Measurements from ENCODE around the gene MBD2.
"Not testable (repeated sequence)": the region's sequence is repeated elsewhere in the genome, so short reads cannot be mapped to it uniquely, and the experiment has no call there.

The MBD2 gene

DNA sequence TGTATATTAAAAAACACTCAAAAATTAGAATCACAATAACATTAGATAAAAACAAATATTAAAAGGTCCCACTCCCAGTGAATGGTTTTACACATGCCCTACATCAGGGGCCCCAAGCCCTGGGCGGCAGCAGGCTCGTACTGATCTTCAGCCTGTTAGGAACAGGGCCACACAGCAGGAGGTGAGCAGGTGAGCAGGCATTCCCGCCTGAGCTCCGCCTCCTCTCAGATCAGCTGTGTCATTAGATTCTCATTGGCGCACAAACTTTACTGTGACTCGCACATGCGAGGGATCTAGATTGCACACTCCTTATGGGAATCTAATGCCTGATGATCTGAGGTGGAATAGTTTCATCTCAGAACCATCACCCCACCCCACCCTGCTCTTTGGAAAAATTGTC is 74.2 kb downstream of the MBD2 start:
- no peak for DNase-seq (ENCODE audit: low read depth)

DNA sequence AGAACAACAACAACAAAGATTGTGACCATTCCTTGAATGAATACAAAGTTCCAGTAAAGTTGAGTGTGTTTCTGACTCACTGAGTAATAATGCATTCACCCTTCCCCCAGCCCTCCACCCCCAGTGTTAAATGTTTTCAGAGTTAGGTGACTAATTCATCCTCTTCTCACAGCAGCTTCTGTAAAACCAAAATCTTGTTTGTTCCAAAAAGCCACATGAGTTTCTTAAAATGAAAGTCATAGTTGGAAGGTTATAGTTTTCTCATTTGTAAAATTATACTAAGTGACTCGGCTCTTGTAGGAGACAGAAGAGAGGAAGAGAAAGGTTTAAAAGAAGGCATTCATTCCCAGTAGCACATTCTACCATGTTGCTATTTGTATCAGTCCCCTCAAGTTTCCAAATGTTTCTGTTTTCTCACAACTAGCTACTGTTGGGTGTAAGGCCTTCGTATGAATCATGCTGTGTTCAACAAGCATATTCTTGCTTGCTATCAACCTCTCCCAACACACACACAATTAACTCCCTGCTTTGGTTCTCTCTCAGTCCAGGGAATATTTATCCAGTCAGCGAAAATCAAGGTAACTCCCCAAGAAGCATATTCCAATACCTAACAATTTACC is 75.3 kb downstream of the MBD2 start:
- DNase-seq (ENCODE audit: low read depth) = no peak

DNA sequence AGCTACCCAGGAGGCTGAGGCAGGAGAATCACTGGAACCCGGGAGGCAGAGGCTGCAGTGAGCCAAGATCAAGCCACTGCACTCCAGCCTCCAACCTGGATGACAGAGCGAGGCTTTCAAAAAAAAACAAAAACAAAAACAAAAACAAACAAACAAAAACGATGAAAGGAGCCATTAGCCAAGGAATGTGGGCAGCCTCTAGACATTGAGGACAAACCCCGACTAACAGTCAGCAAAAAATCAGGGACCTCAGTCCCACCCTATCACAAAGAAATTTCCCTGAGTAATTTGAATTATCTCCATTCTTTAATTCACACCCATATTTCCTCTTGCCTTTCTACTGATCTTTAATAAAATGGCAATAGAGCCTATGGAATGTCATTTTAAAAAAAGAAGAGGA is 75.8 kb downstream of the MBD2 start:
- no peak for DNase-seq (ENCODE audit: low read depth)

DNA sequence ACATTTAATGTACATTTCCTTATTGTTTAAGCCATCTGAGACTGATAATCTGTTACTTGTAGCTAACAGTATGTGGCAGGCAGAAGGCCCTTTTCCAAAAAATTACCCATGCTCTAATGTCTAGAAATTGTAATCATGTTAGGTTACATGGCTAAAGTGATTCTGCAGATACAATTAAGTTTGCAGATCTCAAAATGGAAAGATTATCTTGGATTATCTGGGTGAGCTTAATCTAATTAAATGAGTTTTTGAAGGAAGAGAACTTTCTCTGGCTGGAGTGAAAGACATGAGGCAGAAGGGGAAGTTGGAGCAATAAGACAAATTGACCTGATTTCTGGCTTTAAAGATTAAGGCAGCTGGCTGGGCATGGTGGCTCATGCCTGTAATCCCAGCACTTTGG is 76.3 kb downstream of the MBD2 start:
- no peak for DNase-seq (ENCODE audit: low read depth)

DNA sequence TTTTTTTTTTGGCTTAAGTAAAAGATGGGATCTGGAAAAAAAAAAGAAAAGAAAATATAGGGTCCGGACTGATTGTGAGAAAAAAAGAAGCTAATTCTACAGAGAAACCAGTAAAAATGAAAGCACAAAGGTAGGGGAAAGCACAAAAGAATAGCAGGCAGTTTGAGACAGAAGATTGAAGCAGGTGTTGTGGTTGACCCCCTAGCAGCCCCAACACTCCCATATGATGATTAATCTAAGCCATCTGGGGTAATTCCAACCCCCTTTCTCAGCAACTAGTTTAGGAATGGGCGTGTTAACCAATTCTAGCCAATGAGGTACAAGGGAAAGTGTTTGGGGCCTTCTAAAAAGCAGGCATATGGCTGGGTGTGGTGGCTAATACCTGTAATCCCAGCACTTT is 77.0 kb downstream of the MBD2 start:
- DNase-seq (ENCODE audit: low read depth) = no peak

DNA sequence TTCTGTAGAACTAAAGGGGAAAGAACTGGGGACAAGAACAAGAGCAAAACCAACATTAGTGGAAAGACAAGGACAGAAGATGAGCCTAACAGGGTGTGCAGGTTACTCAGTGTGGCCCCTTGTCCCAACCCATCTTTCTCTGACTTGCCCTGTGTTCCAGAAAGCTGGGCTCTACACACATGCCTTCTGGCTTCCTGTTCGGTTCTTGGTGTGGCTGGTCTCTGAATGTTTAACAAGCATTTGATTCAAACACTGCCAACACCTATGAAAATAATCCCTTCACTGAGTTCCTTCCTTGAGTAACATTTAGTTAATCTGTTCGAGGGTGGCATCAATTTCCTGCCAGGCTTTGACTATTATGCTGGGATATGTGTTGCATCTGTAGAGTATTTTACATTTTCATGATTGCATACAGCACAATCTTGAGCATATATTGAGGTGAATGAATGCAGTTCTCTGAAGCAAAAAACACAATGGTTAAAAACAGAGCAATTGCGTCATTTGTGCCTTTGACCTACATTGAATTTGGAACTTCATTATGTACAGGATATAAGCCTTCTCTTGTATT is 83.3 kb downstream of the MBD2 start:
- no peak for DNase-seq (ENCODE audit: low read depth)

DNA sequence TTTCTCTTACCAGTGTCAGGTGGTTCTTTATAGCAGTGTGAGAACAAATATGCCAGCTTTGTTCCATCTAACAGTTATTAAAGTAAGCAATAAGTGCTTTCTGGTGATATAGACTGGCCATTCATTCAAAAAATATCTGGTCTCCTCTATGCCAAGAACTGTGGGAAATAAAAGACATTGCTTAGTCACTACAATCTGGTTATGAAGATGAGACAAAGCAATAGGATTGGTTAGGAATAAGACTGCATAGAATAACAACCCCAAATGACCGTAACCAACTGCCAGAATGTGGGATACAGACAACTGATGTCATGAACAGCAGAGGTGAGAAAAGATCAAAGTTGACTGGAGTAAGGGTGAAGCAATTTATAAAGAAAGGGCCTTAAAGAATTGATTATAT is 83.8 kb downstream of the MBD2 start:
- DNase-seq (ENCODE audit: low read depth) = no peak

DNA sequence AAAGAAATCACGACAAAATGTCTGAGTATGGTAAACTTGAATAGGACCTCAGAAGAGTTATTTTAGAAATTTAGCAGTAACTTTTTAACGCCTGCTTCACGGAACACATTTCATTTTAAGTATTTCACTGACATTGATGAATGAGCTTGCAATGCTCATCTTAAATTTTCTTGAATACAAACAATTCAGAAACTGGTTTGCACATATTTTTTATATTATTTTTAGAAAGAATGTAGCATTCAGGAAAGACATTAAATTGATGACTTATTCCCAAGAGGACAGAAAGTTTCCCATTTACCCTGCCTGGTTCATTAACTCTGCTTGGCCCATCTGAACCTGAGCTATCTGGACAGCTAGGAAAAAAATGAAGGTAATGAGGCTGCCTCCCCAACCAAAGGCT is 89.3 kb downstream of the MBD2 start:
- no peak for DNase-seq (ENCODE audit: low read depth)

DNA sequence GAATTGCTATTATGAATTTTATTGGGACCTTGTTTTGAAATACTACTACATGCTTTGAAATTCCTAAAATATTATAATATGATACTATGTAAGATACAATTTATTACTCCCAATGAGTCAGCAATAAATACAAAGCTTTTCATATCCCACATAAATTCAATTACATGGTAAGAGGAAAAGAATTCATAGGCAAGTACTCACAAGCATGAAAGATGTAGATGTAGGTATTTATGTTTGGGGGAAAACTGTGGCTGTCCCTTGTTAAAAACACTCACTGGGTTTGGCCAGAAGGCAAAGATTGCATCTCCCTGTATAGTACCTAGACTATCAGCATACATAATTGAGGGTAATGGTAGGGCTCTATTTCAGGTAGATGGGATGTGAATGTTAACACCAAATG is 90.4 kb downstream of the MBD2 start:
- no peak for DNase-seq (ENCODE audit: low read depth)

DNA sequence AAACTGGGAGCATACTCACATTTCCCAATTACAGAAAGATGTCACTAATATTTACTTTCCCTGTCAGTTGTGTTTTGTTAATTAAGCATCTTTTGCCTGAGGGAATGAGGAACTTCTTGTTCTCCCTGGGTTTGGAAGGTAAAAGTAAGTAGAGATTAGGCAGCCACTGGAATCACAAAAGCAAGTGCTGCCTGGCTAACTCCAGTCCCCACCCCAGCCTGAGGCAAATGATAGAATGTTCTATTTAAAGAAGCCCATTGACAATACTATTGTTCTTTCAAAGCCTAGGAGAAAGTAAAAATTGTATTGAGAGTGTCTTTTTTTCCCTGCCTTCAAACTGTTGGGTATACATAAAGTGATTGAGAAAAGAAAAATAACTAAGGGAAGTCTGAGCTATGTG is 93.8 kb downstream of the MBD2 start:
- DNase-seq (ENCODE audit: low read depth) = no peak

DNA sequence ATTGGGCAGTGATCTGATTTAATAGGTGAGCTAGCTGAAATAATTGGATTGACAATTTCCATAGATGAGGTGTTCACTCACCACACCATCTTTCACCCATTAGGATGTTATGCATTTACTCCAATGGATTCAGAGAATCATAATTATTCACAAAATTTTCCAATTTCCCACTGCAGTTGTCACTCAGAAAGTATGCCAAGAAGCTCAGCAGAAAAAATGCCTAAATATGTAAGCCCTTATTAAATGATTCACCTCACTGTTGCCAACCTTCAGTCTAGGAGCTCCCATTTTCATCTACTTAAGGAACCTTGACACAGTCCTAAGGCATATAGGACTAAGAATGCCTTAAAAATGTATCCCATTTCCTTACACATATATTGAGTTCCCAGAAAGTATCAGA is 94.3 kb downstream of the MBD2 start:
- no peak for DNase-seq (ENCODE audit: low read depth)

DNA sequence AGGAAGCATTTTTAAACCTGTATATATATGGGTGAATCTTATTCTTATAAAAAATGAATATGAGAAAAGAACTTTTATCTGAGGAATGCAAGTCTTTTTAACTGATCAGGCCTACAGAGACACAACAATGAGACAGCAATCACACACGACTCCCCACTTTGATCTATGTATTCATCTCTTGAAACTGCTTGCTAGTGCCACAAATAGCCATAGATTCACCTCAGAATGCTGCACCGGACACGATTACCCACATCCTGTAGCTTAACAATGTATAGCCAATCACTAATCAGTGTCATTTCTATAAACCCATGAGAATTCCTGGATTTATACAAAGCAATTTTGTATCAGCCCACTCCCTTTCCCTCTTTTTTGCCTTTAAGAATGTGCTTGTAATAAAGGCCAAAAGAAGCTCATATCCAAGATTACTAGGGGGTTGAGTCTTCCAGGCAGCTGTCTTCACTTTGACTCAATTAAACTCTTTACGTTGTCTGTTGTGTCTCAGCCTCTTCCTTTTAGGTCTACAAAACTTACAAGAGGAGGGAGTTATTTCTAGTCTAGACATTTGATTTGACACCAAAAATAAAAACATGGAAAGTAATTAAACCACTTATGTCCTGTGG is 94.9 kb downstream of the MBD2 start:
- no peak for DNase-seq (ENCODE audit: low read depth)

DNA sequence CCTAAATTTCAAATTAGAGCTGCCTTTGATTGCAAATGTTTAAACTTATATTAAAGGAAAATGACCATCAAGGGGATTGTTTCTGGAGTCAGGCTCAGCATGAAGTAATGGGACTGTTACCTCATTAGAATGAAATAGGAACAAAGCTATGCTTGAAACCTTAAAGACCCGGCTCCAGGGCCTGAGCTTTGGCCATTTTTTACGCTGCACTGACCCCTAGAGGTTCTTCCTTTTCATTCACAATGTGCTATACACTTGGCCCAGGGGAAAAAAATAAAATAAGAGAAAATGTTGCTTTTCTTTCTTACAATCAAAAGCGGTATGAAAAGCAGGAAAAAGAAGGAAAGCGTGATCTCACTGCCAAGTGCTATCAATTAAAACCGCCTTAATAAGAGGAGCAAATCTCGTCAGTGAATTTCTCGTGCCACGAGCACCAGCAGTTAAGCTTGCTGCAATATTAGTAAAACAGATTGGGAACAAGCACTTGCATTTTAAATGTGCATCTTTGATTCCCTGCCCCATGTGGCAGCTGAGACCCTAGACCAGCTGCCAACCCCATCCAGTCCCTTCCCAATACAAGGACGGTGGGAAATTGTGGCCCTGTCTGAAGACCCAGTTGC is 96.6 kb downstream of the MBD2 start:
- DNase-seq (ENCODE audit: low read depth) = no peak

DNA sequence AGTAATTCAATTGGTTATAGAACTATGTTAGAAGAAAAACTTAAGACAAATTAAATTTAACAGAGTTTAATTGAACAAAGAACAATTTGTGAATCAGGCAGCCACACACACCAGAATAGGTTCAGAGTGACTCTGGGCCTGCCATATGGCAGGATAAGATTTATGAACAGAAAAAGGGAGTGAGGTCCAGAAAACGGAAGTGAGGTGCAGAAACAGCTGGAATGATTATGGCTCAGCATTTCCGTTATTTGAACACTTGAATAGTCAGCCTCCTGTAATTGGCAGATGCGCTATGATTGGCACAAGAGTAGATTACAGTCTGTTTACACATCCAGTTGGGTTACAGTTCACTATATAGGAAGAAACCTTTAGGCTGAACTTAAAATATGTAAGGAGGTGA is 99.0 kb downstream of the MBD2 start:
- DNase-seq (ENCODE audit: low read depth) = no peak

DNA sequence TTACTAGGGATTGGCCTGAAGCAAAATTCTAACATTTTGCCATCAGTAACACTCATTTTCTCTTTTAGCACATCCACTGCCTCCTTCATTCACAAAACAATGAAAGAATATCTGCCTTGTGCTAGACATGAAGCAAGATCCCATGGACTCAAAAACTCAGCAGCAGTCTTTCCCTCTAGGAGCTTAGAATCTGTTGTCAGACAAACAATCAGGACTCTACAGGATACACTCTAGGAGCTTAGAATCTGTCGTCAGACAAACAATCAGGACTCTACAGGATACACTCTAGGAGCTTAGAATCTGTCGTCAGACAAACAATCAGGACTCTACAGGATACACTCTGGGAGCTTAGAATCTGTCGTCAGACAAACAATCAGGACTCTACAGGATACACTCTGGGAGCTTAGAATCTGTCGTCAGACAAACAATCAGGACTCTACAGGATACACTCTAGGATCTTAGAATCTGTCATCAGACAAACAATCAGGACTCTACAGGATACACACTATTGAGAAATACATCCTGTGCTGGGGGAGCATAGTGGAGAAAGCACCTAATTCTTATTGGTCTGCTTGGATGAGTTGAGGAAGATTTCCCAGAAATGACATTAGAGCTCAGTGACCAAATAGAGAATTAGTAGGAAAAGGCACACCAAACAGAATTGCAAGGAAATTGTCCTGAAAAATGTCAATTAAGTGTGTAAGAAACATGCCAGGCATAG is 100.6 kb downstream of the MBD2 start:
- not testable (repeated sequence) for DNase-seq (ENCODE audit: low read depth)

DNA sequence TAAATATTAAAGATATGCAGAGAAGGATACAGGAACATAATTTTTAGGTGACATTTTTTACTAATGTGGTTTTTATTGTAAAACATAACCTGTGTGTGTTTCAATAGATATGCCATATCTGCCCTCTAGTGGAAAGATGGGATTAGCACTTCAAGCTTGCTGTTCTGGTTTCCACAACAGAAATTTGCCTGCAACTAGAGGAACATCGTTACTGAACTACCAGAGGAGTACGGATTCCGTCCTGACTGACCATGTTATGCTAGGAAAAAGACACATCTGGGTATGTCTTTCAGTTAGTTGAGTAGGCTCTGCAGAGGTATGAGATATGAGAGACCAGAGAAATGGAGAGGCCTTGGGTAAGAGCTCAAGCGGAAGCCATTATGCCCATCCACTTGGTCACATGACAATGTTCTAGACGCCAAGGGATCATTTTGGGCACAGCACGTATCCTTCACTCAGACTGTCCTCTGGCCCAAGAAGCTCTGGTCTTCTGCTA is 104.9 kb downstream of the MBD2 start:
- DNase-seq (ENCODE audit: low read depth) = no peak

DNA sequence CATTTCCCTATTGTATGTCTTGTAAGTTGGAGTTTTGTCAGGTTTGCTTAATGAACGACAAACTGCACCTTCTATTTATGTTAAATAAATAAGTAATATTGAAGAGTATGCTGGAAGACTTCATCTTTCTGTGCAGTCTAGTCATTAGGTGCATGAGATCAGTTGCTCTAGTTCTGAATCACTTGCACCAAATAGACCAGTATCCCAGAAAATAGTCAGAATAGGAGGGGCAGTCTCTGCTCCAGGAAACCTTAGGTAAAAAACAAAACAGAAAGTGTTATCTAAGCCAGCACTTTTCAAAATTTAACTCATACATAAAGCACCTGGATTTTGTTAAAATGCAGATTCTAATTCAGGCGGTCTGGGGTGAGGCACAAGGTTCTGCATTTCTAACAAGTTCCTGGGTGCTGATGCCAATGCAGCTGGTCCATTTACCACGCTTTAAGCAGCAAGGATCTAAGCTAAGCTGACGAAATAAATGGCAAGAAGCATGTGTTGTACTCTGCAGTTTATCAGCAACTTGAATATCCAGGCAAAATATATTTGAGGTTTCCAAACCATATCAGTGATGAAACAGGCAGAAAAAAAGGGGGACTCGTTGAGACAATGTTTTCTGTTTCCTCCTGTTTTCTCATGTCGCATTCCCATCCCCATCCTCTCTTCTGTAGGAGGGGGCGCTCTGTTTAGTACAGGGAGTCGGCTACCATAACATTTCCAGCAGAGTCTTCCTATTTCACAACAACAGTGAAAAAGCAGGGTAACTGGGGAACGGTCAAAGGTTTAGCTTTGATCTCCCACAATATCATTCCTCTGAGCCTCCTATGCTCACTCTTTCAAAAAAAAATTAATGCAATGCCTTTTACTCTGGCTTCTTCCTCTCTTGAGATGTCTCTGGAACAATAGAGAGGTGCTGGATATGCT is 106.4 kb downstream of the MBD2 start:
- no peak for DNase-seq (ENCODE audit: low read depth)

DNA sequence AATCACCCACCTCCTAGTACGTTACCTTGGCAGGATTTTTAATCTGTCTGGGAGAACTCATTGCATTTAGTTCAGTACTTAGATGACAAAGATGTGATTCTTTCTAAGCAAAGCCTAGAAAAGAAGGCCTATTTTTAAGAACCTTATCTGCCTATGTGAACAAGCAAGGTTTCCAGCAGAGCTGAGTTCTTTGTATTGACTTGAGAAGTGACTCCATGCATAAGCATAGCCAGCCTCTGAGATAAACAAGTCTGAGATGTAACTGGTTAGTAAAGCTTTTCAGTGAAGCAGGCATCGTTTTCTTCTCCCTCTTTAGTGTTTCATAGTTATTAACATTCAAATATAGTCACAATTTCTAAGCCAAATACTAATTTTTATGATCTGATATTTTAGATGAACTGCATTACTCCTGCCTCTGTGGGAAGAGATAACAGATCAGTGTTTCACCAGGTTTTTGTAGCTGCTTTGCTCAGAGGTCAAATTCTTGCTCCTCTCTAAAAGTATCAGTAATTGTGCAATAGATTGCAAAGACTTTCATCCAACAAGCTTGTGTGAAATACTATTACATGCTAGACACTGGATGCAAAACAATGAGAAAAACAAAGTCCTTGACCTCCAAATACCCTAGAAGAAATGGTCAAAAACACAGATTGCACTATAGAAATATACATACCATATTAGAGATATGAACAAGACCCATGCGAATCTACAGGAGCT is 107.8 kb downstream of the MBD2 start:
- no peak for DNase-seq (ENCODE audit: low read depth)

DNA sequence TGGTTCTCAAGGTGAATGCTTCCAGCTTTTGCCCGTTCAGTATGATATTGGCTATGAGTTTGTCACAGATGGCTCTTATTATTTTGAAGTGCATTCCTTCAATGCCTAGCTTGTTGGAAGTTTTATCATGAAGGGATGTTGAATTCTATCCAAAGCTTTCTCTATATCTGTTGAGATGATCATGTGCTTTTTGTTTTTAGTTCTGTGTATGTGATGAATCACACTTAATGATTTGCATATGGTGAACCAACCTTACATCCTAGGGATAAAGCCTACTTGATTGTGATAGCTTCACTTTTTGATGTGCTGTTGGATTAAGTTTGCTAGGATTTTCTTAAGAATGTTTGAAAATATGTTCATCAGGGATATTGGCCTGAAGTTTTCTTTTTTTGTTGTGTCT is 112.1 kb downstream of the MBD2 start:
- no peak for DNase-seq (ENCODE audit: low read depth)

DNA sequence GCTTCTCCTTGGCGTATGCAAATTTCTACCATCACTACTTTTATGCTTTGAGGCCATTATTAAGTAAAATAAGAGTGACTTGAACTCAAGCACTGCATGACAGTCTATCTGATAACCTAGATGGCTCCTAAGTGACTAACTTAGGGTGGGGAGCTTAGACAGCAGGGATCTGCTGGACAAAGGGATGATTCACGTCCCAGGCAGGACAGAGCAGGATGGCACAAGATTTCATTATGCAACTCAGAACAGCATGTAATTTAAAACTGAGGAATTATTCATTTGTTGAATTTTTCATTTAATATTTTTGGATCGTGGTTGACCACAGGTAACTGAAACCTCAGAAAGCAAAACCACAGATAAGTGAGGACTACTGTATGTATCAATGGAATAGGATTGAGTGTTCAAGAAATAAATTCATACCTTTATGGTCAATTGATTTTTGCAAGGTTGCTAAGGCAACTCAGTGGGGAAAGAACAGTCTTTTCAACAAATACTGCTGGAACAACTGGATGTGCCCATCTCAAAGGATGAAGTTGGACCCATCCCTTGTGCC is 115.3 kb downstream of the MBD2 start:
- no peak for DNase-seq (ENCODE audit: low read depth)

DNA sequence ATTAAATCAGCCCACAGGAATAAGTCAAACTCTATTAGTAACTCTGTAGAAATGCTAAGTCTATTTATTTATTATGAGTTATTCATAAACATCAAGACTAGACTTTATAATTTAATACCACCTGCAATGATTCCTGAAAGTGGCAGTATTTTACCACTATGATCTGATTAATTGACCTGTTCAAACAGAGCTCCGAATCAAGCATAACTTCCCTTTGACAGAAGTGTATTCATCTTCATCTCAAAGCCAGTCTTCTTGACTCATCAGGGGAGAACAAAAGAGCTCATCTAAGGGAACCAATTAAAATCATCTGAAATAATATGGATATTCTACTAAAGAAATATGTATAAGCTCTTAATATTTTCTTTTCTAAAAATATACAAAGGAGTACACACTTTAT is 122.3 kb downstream of the MBD2 start:
- DNase-seq (ENCODE audit: low read depth) = no peak
